ENCODE data around the gene RPL7L1.

DNA sequence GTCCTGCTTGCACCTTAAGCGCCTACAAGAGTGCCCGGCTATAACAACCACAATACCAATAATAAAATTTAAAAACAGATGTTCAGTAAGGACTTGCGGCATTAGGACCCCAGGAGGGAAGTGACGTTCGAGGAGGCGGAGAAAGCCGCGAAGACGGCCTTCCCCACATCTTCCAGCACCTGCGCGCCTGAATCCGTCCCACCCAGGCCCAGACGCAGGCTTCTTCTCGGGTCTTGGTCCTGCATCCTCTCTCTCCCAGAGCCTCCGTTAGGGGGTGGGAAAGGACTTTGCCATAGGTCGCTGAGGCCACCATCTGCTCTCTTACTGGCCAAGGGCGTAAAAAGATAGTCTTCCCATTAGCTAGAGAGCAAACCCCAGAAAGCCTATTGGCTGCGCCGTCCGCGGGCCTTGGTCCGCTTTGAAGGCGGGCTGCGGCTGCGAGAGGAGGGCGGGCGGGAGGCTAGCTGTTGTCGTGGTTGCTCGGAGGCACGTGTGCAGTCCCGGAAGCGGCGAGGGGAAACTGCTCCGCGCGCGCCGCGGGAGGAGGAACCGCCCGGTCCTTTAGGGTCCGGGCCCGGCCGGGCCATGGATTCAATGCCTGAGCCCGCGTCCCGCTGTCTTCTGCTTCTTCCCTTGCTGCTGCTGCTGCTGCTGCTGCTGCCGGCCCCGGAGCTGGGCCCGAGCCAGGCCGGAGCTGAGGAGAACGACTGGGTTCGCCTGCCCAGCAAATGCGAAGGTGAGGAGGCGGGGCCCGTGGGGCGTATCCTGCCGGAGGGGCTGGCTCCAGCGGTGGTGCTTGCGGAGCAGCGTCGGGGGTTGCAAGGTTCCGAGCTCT is 49.8 kb downstream of the RPL7L1 start, which contains the start of gene CNPY3:
- TF ChIP-seq, protein P1, sequence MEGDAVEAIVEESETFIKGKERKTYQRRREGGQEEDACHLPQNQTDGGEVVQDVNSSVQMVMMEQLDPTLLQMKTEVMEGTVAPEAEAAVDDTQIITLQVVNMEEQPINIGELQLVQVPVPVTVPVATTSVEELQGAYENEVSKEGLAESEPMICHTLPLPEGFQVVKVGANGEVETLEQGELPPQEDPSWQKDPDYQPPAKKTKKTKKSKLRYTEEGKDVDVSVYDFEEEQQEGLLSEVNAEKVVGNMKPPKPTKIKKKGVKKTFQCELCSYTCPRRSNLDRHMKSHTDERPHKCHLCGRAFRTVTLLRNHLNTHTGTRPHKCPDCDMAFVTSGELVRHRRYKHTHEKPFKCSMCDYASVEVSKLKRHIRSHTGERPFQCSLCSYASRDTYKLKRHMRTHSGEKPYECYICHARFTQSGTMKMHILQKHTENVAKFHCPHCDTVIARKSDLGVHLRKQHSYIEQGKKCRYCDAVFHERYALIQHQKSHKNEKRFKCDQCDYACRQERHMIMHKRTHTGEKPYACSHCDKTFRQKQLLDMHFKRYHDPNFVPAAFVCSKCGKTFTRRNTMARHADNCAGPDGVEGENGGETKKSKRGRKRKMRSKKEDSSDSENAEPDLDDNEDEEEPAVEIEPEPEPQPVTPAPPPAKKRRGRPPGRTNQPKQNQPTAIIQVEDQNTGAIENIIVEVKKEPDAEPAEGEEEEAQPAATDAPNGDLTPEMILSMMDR (IDR thresholded peaks at IDR 0.05; ENCODE audit: low read depth, low read length), result no peak
- TF ChIP-seq EZH2phosphoT487 (IDR thresholded peaks at IDR 0.05; ENCODE audit: low read depth), result no peak

Measured in OCI-LY3 (cell line).